Lung (tissue), 12 donors: ENCODE results near the gene STARD8. TPM values are rescaled to one million over a fixed set of nuclear protein-coding genes. Genes with fewer than 3 reads are reported as not detected.
A peak's percentile ranks its signal among the peaks of the same experiment; 100 is the strongest.

ENCODE experiments used
- ATAC-seq: fragments of 200-7000 bp; cut with Tn5 transposase; one replicate; pipeline ENCODE4 v1.9.1; 2020; ENCODE audit warnings: moderate number of reproducible peaks; ENCODE audit not compliant: insufficient read depth, low FRiP score
- DNase-seq, 3 donors: peaks; one replicate each; pipeline ENCODE4 v3.0.0-alpha.2; 2013 to 2017
- H3K27ac ChIP-seq, 2 donors: one replicate each; pipeline ENCODE4 v1.5.1; 2013; ENCODE audit warnings: mild to moderate bottlenecking in 2 of 2, moderate library complexity in 2 of 2, control low read depth in 1 of 2, inconsistent platforms in 1 of 2, low read depth in 1 of 2, low read length in 1 of 2
- H3K27me3 ChIP-seq, 3 donors: one replicate each; pipeline ENCODE4 v1.5.1; 2013; ENCODE audit warnings: low read length in 2 of 3; ENCODE audit not compliant: control insufficient read depth in 3 of 3, insufficient read depth in 3 of 3
- H3K36me3 ChIP-seq, 4 donors: one replicate each; pipeline ENCODE4 v1.5.1; 2013; ENCODE audit warnings: low read length in 4 of 4, mild to moderate bottlenecking in 1 of 4, moderate library complexity in 1 of 4; ENCODE audit not compliant: control insufficient read depth in 4 of 4, insufficient read depth in 4 of 4
- H3K4me1 ChIP-seq, 5 donors: one replicate each; pipeline ENCODE4 v1.5.1; 2013; ENCODE audit warnings: low read length in 5 of 5, mild to moderate bottlenecking in 2 of 5, moderate library complexity in 1 of 5; ENCODE audit not compliant: control insufficient read depth in 5 of 5, insufficient read depth in 5 of 5
- H3K4me3 ChIP-seq: one replicate; pipeline ENCODE4 v1.5.1; 2013; ENCODE audit warnings: mild to moderate bottlenecking, control low read depth, moderate library complexity
- H3K9ac ChIP-seq, 2 donors: one replicate each; pipeline ENCODE4 v1.5.1; 2013; ENCODE audit warnings: low read length in 2 of 2, control low read depth in 1 of 2; ENCODE audit not compliant: insufficient read depth in 1 of 2
- H3K9me3 ChIP-seq, 4 donors: one replicate each; pipeline ENCODE4 v1.5.1; 2013; ENCODE audit warnings: low read length in 3 of 4, mild to moderate bottlenecking in 1 of 4, moderate library complexity in 1 of 4; ENCODE audit not compliant: control insufficient read depth in 4 of 4, insufficient read depth in 3 of 4
- WGBS, 2 donors: extraction: QIAGEN DNeasy Blood & Tissue Kit; methylation state at CpG; one replicate each; pipeline ENCODE4 v1.1.7; 2013; 5-methylcytosine and 5-hydroxymethylcytosine counted together
- polyA plus RNA-seq, 2 donors: library from polyadenylated mRNA; stranded (reverse); fragments of 200-250 nt; gene quantifications; one replicate each; pipeline ENCODE4 v1.2.1, GENCODE V29; 2013
- total RNA-seq, 2 donors: library from RNA; depleted of rRNA in 1 of 2; stranded (reverse); fragments of >200 nt in 1 of 2; gene quantifications; one replicate each; pipeline ENCODE4 v1.2.1, GENCODE V29; 2014 to 2021
- TF ChIP-seq, protein P1 (sequence below): IDR thresholded peaks from 2 replicates; pipeline ENCODE4 v1.5.1; 2012; ENCODE audit warnings: mild to moderate bottlenecking; ENCODE audit errors: control extremely low read depth, extremely low read depth
- donor health status: control.
- donor health status: control.
- donor health status: Bipolar disorder and iron deficiency.
- donor health status: healthy.
- donor health status: DM: yes; HTN: yes; CAD: no.

STARD8 gene
- total and polyA plus RNA-seq, 4 donors = 5.7 to 20.2 (median 18.5) TPM

DNA sequence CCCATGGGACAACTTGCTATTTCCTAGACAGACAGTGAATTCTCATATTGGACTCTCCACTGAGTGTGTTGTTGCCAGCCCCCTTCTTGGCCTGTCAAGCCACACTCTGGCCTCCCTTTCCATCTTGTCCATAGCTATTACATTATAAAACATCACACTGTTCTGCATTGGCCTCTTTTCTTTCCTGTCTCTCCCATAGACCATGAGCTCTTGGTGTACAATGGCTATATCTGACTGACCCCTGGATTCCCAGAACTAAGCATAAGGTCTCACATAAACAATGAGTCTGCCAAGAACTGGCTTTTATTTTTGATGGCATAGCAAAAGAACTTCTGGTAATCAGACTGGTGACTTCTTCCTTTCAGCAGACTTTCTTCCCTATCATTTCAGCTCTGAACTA lies 23.8 kb downstream of the STARD8 start:
- TF ChIP-seq, protein P1, sequence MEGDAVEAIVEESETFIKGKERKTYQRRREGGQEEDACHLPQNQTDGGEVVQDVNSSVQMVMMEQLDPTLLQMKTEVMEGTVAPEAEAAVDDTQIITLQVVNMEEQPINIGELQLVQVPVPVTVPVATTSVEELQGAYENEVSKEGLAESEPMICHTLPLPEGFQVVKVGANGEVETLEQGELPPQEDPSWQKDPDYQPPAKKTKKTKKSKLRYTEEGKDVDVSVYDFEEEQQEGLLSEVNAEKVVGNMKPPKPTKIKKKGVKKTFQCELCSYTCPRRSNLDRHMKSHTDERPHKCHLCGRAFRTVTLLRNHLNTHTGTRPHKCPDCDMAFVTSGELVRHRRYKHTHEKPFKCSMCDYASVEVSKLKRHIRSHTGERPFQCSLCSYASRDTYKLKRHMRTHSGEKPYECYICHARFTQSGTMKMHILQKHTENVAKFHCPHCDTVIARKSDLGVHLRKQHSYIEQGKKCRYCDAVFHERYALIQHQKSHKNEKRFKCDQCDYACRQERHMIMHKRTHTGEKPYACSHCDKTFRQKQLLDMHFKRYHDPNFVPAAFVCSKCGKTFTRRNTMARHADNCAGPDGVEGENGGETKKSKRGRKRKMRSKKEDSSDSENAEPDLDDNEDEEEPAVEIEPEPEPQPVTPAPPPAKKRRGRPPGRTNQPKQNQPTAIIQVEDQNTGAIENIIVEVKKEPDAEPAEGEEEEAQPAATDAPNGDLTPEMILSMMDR = no peak
- peaks cover 0 to 3% (median 0%) of the 10 kb centered on the region in 4 donors for H3K9me3 ChIP-seq
- peaks cover 0 to 24% (median 2%) of the 10 kb centered on the region in 5 donors for H3K4me1 ChIP-seq
- H3K27ac ChIP-seq = no peak overlapping the region
- H3K27me3 ChIP-seq = peaks cover 0 to 4% (median 0%) of the 10 kb centered on the region in 3 donors
- no peak overlapping the region for H3K9ac ChIP-seq
- DNase-seq (peak in 1 of 3 donors; percentile 29), ATAC-seq (no peak)
- H3K4me3 ChIP-seq = no peak overlapping the region
- H3K36me3 ChIP-seq = no peaks in the 10 kb centered on the region

DNA sequence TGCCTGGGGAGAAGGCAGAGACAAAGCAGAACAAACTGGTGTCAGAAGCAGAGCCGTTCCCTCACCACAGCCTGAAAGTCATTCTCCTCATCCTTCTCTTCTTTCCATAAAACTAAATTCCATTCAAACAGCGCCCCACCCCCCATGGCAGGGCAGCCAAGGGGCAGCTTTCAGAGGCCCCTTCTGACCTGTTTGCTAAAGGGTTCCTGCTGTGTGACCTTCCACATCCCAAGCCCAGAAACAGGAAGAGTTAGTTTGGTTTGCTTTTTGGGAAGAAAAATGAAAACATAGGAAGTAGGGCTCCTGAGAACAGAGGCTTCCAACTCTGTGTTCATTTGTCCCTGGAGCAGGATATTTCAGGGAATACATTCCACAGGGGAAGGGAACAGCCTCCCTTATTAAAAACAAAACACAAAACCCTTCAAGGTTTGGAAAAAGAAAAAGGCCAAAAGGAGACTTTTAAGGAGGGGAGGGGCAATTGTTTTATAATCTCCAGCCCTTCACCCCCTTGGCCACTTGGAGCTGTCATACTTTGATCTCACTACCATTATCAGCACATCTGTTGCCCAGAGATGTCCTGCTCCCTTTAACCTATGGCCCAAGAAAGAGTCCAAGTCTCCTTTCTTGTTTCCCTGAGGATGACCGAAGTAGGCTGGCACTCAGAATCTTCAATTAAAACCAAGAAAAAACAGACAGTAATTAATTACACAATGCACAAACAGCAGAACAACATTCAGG lies 25.3 kb downstream of the STARD8 start:
- TF ChIP-seq, protein P1 = no peak
- no peak for ATAC-seq
- 55 to 82% methylated on average over 3 of the region's 3 CpGs for WGBS, 2 donors

DNA sequence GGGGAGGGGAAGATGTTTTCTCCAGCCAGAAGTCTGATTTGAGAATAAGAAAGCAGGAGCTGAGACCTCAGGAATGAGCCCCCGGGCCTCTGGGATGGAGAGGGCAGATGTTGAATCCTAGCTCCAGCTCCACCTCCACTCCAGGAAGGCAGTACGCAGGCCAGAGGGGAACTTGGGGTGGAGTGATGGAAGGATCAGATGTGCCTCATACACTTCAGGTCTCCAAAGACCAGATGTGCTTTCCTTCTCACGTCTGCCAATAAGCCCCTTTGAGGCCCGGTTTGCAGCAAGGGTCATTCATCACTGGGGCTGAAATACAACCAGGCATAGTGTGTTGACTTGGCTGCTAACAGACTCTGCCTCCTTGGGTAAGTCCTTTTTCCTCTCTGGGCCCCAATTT lies 28.1 kb downstream of the STARD8 start:
- Histone ChIP-seq H3K9me3 (peaks cover 0 to 3% (median 0%) of the 10 kb centered on the region in 4 donors), H3K36me3 (no peaks in the 10 kb centered on the region), H3K27me3 (peaks cover 0 to 4% (median 2%) of the 10 kb centered on the region in 3 donors), H3K4me1 (peaks cover 0 to 22% (median 2%) of the 10 kb centered on the region in 5 donors), H3K27ac (no peak overlapping the region), H3K9ac (no peak overlapping the region), H3K4me3 (no peak overlapping the region)
- TF ChIP-seq, protein P1 = no peak
- ATAC-seq (no peak), DNase-seq (no peak)
- 79 to 88% methylated on average over 3 to 4 of the region's 4 CpGs for WGBS, 2 donors

More for the DNA sequence above, 25.3 kb downstream of the STARD8 start:
- no peak overlapping the region for H3K9ac ChIP-seq
- peaks cover 0 to 3% (median 0%) of the 10 kb centered on the region in 4 donors for H3K9me3 ChIP-seq
- peak overlapping the region in 1 of 2 donors; percentile 57 for H3K27ac ChIP-seq
- peaks cover 0 to 4% (median 0%) of the 10 kb centered on the region in 3 donors for H3K27me3 ChIP-seq
- no peak overlapping the region for H3K4me3 ChIP-seq
- H3K36me3 ChIP-seq = no peaks in the 10 kb centered on the region
- DNase-seq = peak; percentile 50 to 73 (median 64)
- H3K4me1 ChIP-seq = peaks cover 0 to 27% (median 2%) of the 10 kb centered on the region in 5 donors
